HUES6 (cell line): ENCODE results near the gene EPS8.

ENCODE experiments used
- H3K27ac ChIP-seq: 2 replicates; pipeline ENCODE4 v1.7.0; 2013; ENCODE audit warnings: low read depth, mild to moderate bottlenecking, low read length, inconsistent platforms
- H3K27me3 ChIP-seq: 2 replicates; pipeline ENCODE4 v1.6.1; 2013; ENCODE audit warnings: low read length; ENCODE audit not compliant: control insufficient read depth, insufficient read depth
- H3K36me3 ChIP-seq: 2 replicates; pipeline ENCODE4 v1.6.1; 2013; ENCODE audit warnings: low read length; ENCODE audit not compliant: control insufficient read depth, insufficient read depth
- H3K4me1 ChIP-seq: 2 replicates; pipeline ENCODE4 v1.6.1; 2013; ENCODE audit warnings: low read length; ENCODE audit not compliant: control insufficient read depth, insufficient read depth
- H3K4me3 ChIP-seq: 2 replicates; pipeline ENCODE4 v1.5.1; 2013; ENCODE audit warnings: low read depth, low read length
- H3K9ac ChIP-seq: one replicate; pipeline ENCODE4 v1.6.1; 2013; ENCODE audit warnings: mild to moderate bottlenecking, low read length
- H3K9me3 ChIP-seq: 2 replicates; pipeline ENCODE4 v1.6.1; 2013; ENCODE audit warnings: low read depth, low read length; ENCODE audit not compliant: control insufficient read depth, insufficient read depth

Gene EPS8

DNA sequence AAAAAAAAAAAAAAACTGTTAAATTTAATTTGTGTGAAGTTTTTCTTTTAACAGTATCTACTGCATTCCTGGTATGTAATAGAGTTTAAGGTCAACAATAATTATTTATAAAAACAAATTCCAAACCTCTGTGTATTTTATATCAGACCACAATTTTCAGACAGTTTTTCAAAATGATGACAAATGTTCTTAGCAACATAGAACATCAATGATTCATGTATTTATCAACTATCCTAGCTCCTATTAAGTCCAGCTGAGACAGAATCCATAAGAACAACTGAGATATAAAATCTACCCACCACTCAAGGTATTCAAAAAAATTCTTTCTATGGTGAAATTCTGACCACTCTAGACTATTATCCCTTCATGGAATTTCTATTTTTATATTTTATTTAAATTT lies 144.5 kb downstream of the EPS8 start:
- Histone ChIP-seq H3K36me3 (no peaks in the 10 kb centered on the region), H3K27ac (no peak overlapping the region), H3K4me3 (no peak overlapping the region), H3K4me1 (no peaks in the 10 kb centered on the region), H3K9ac (no peak overlapping the region), H3K9me3 (no peaks in the 10 kb centered on the region; the same call in 1 of the 2 replicates), H3K27me3 (no peaks in the 10 kb centered on the region)

DNA sequence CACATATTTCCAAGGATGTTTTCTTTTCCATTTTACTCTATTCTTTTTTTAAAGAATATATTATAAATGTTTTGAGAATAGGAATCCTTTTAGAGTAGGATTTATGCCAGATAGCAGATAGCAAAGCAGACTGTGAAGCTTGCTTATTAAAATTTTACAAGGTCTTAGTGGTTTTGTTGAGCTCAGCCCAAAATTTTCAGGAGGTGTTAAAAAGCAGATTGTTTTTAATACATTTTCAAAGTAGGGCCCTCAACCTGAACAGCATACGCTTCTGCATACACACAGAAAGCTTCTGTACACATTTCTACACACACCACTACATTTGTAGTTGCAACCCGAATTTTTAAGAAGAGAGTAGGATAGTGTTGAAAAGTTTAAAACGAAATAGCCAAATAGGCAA lies 151.0 kb downstream of the EPS8 start:
- Histone ChIP-seq H3K4me3 (no peak overlapping the region), H3K36me3 (no peaks in the 10 kb centered on the region), H3K4me1 (peaks cover 16% of the 10 kb centered on the region), H3K9me3 (no peaks in the 10 kb centered on the region), H3K9ac (no peak overlapping the region), H3K27ac (no peak overlapping the region), H3K27me3 (no peaks in the 10 kb centered on the region)

GRCh38 chr12:15636060-15636890 lies 152.9 kb downstream of the EPS8 start:
- no peaks in the 10 kb centered on the region for H3K36me3 ChIP-seq
- H3K27me3 ChIP-seq, result no peaks in the 10 kb centered on the region
- H3K9me3 ChIP-seq, result no peaks in the 10 kb centered on the region
- H3K27ac ChIP-seq, result no peak overlapping the region
- H3K9ac ChIP-seq, result no peak overlapping the region
- no peak overlapping the region for H3K4me3 ChIP-seq
- H3K4me1 ChIP-seq, result peaks cover 17% of the 10 kb centered on the region

- H3K27me3 ChIP-seq, result no peaks in the 10 kb centered on the region
- no peak overlapping the region for H3K4me3 ChIP-seq
- H3K4me1 ChIP-seq, result peaks cover 22% of the 10 kb centered on the region
- no peaks in the 10 kb centered on the region for H3K36me3 ChIP-seq
- H3K9me3 ChIP-seq, result no peaks in the 10 kb centered on the region
- H3K27ac ChIP-seq, result no peak overlapping the region
- H3K9ac ChIP-seq, result no peak overlapping the region
Observed at GRCh38 chr12:15634010-15634683, 155.0 kb downstream of the EPS8 start.

DNA sequence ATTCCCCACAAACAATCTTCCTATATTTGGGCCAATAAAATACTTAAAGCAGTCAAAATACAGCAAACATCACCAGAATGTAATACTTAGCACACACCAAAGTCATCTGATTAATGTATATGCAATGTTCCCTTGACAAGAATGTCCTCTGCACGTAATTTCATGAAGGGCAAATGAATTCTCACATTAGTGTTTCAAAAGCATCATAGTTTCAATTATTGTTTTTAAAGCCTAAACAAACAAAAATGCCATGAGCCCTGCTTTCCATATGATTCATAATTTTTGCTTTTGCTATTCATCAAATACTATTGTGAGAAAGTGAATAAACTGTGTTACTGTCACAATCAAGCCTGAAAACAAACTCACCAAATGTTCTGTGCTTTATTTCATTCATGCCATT lies 156.0 kb downstream of the EPS8 start:
- no peak overlapping the region for H3K9ac ChIP-seq
- H3K27ac ChIP-seq, result no peak overlapping the region

DNA sequence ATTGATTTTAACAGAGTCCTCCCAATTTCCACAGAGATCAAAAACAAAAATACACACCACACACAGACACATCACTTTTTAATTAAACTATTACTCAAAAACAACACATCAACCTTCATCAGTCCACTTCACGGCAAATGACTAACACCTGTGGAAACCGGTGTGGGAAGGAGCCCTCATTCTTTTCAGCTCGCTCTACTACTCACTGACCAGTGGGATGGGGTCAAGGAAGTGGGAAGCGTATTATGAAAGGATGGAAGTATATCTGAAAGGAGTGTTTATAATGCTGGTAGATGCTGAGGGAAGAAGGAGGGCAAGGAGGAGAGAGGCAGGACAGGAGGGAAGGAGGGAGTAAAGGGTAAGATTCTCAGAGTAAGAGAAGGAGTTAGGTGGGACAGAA lies 156.5 kb downstream of the EPS8 start:
- Histone ChIP-seq H3K4me3 (no peak overlapping the region), H3K36me3 (no peaks in the 10 kb centered on the region), H3K27ac (no peak overlapping the region), H3K9me3 (no peaks in the 10 kb centered on the region), H3K9ac (no peak overlapping the region), H3K4me1 (peaks cover 31% of the 10 kb centered on the region), H3K27me3 (no peaks in the 10 kb centered on the region)

More for the DNA sequence above, 156.0 kb downstream of the EPS8 start:
- H3K27me3 ChIP-seq, result no peaks in the 10 kb centered on the region
- H3K36me3 ChIP-seq, result no peaks in the 10 kb centered on the region
- H3K9me3 ChIP-seq, result no peaks in the 10 kb centered on the region
- H3K4me3 ChIP-seq, result no peak overlapping the region
- H3K4me1 ChIP-seq, result peaks cover 31% of the 10 kb centered on the region

DNA sequence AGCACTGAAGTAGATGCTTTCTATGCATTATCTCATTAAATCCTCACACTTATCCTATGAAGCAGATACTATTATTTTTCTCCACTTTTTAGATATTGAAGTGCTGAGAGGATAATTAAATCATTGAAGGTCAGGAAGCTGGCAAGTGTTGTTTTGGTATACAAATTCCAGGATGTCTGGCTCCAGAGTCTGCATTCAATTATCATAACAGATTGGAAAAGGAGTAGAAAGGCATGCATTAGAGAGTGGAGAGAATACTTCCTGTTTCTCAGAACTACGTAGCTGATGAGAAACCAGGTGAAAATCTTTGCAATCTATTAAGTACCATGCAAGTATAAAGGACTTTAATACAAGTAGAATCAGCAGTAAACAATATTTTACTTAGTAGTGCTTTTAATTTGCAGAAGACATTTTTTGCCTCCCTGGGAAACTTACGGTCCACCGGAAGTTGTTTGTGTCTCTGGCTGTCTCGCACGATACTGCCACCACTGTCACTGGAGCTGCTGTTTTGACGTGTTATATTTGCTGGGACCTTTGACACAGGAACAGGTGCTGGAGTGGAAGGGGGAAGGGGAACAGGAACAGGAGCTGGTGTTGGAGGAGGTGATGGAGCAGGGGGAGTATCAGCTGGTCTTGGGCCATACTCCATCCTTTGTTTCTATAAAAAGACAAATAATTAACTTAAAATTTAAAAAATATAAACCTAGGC lies 158.0 kb downstream of the EPS8 start:
- no peaks in the 10 kb centered on the region for H3K36me3 ChIP-seq
- H3K9ac ChIP-seq, result no peak overlapping the region
- no peaks in the 10 kb centered on the region for H3K27me3 ChIP-seq
- no peak overlapping the region for H3K27ac ChIP-seq
- H3K9me3 ChIP-seq, result no peaks in the 10 kb centered on the region
- H3K4me3 ChIP-seq, result no peak overlapping the region
- peaks cover 21% of the 10 kb centered on the region for H3K4me1 ChIP-seq

GRCh38 chr12:15629761-15630160 lies 159.4 kb downstream of the EPS8 start:
- no peaks in the 10 kb centered on the region for H3K9me3 ChIP-seq
- H3K36me3 ChIP-seq, result no peaks in the 10 kb centered on the region
- no peak overlapping the region for H3K9ac ChIP-seq
- no peaks in the 10 kb centered on the region for H3K27me3 ChIP-seq
- H3K27ac ChIP-seq, result no peak overlapping the region
- peaks cover 17% of the 10 kb centered on the region for H3K4me1 ChIP-seq
- no peak overlapping the region for H3K4me3 ChIP-seq

DNA sequence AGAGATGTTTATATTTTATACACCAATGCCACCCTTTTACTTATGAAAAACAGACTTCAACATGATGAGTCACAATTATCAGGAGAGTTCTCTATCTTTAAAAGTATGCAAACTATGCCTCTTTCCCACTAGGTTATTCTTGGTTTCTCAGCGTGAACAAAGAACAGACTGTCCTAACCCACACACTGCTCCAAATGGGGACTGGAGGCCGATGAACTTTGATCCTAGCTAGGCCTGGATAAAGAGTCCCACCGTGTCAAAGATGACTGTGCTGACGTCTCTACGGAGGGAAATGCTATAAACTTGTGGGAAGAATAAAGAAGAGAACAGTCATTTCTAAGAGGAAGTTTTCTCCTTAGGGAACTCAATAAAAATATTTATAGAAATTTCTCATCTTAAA lies 160.1 kb downstream of the EPS8 start:
- Histone ChIP-seq H3K27me3 (no peaks in the 10 kb centered on the region), H3K36me3 (no peaks in the 10 kb centered on the region), H3K4me1 (peaks cover 17% of the 10 kb centered on the region), H3K27ac (no peak overlapping the region), H3K9ac (no peak overlapping the region), H3K4me3 (no peak overlapping the region), H3K9me3 (no peaks in the 10 kb centered on the region)

- no peak overlapping the region for H3K9ac ChIP-seq
- peak overlapping the region; percentile 69; the same call in 1 of the 2 replicates for H3K27ac ChIP-seq
- H3K4me3 ChIP-seq, result no peak overlapping the region
- H3K36me3 ChIP-seq, result no peaks in the 10 kb centered on the region
- H3K9me3 ChIP-seq, result no peaks in the 10 kb centered on the region
- no peaks in the 10 kb centered on the region for H3K27me3 ChIP-seq
- peaks cover 17% of the 10 kb centered on the region for H3K4me1 ChIP-seq
Observed at GRCh38 chr12:15627995-15628945, 160.9 kb downstream of the EPS8 start.
